Fibroblast of skin of back (primary cell): ENCODE measurements around the gene ABI3.

Source experiments
- DNase-seq: peaks from one replicate; pipeline ENCODE4 v3.0.0-alpha.2; 2013

Gene ABI3

GRCh38 chr17:49225554-49226236 is 15.2 kb downstream of the ABI3 start:
- DNase-seq, result no peak

GRCh38 chr17:49226771-49227435 is 16.4 kb downstream of the ABI3 start:
- DNase-seq, result no peak

GRCh38 chr17:49227436-49228261 is 17.1 kb downstream of the ABI3 start:
- DNase-seq, result peak; percentile 66

- no peak for DNase-seq
These were observed 18.7 kb downstream of the ABI3 start for GRCh38 chr17:49229076-49229804.

- no peak for DNase-seq
These were observed 19.5 kb downstream of the ABI3 start for GRCh38 chr17:49229805-49230600.

GRCh38 chr17:49230636-49231562 is 20.4 kb downstream of the ABI3 start, which contains the start of gene PHOSPHO1:
TSS of gene PHOSPHO1 (minus strand) at chr17:49230787. CDS start at chr17:49226691, 4,096 bp downstream.
- peak; percentile 80 for DNase-seq

GRCh38 chr17:49231563-49231894 is 21.0 kb downstream of the ABI3 start:
- DNase-seq, result no peak

- DNase-seq, result no peak
These were observed 24.1 kb downstream of the ABI3 start for GRCh38 chr17:49234509-49235080.

GRCh38 chr17:49235896-49236295 is 25.4 kb downstream of the ABI3 start:
- no peak for DNase-seq

GRCh38 chr17:49239963-49240362 is 29.5 kb downstream of the ABI3 start:
- DNase-seq, result peak; percentile 54

GRCh38 chr17:49240619-49241018 is 30.1 kb downstream of the ABI3 start:
- no peak for DNase-seq

GRCh38 chr17:49241040-49241439 is 30.5 kb downstream of the ABI3 start:
- no peak for DNase-seq

- DNase-seq, result no peak
These were observed 31.3 kb downstream of the ABI3 start for GRCh38 chr17:49241692-49242397.

GRCh38 chr17:49242813-49243212 is 32.3 kb downstream of the ABI3 start:
- DNase-seq, result no peak

GRCh38 chr17:49244839-49245238 is 34.3 kb downstream of the ABI3 start:
- no peak for DNase-seq

GRCh38 chr17:49247944-49248343 is 37.4 kb downstream of the ABI3 start:
- no peak for DNase-seq

GRCh38 chr17:49249292-49249794 is 38.8 kb downstream of the ABI3 start:
- DNase-seq, result peak; percentile 21

- DNase-seq, result no peak
These were observed 39.5 kb downstream of the ABI3 start for GRCh38 chr17:49249890-49250522.

- no peak for DNase-seq
These were observed 41.7 kb downstream of the ABI3 start for GRCh38 chr17:49252148-49252695.
